IPS DF 6.9 (cell line): ENCODE measurements around the gene PTPRN2.

Experiments
- DNase-seq: peaks from one replicate; pipeline ENCODE4 v3.0.0-alpha.2; 2013; ENCODE audit warnings: low read depth, low spot score
- H3K27ac ChIP-seq: one replicate; pipeline ENCODE4 v1.5.1; 2013; ENCODE audit warnings: low read length, control low read depth
- H3K27me3 ChIP-seq: 2 replicates; pipeline ENCODE4 v1.6.1; 2013; ENCODE audit warnings: mild to moderate bottlenecking, low read length; ENCODE audit not compliant: control insufficient read depth, insufficient read depth
- H3K36me3 ChIP-seq: 2 replicates; pipeline ENCODE4 v1.6.1; 2013; ENCODE audit warnings: low read length; ENCODE audit not compliant: control insufficient read depth, insufficient read depth
- H3K4me1 ChIP-seq: 2 replicates; pipeline ENCODE4 v1.6.1; 2013; ENCODE audit warnings: low read length; ENCODE audit not compliant: control insufficient read depth, insufficient read depth
- H3K4me3 ChIP-seq: 2 replicates; pipeline ENCODE4 v1.5.1; 2013; ENCODE audit warnings: mild to moderate bottlenecking, low read length
- H3K9me3 ChIP-seq: 2 replicates; pipeline ENCODE4 v1.6.1; 2013; ENCODE audit warnings: low read length, inconsistent platforms; ENCODE audit not compliant: control insufficient read depth, insufficient read depth
- WGBS: extraction: QIAGEN DNeasy Blood & Tissue Kit; methylation state at CpG from one replicate; pipeline ENCODE4 v1.1.7; 2013; ENCODE audit warnings: mixed read lengths, missing lambda C conversion rate; ENCODE audit not compliant: insufficient read length, insufficient coverage; 5-methylcytosine and 5-hydroxymethylcytosine counted together

Gene PTPRN2

GRCh38 chr7:158588878-158589442 is 1.3 kb upstream of the PTPRN2 start:
- no peak overlapping the region for H3K27ac ChIP-seq
- no peak for DNase-seq
- H3K4me3 ChIP-seq, result no peak overlapping the region
- WGBS, result no CpG with 5 or more reads among the region's 16 CpGs
- no peaks in the 10 kb centered on the region; the same call in 1 of the 2 replicates for H3K27me3 ChIP-seq
- H3K4me1 ChIP-seq, result no peaks in the 10 kb centered on the region
- H3K9me3 ChIP-seq, result peaks cover 12% of the 10 kb centered on the region
- H3K36me3 ChIP-seq, result no peaks in the 10 kb centered on the region

GRCh38 chr7:158588085-158588877 is 658 bp upstream of the PTPRN2 start:
- no peaks in the 10 kb centered on the region for H3K36me3 ChIP-seq
- H3K27me3 ChIP-seq, result no peaks in the 10 kb centered on the region; the same call in 1 of the 2 replicates
- DNase-seq, result no peak
- no CpG with 5 or more reads among the region's 63 CpGs for WGBS
- H3K4me3 ChIP-seq, result no peak overlapping the region
- peaks cover 13% of the 10 kb centered on the region for H3K9me3 ChIP-seq
- H3K4me1 ChIP-seq, result no peaks in the 10 kb centered on the region
- H3K27ac ChIP-seq, result no peak overlapping the region

DNA sequence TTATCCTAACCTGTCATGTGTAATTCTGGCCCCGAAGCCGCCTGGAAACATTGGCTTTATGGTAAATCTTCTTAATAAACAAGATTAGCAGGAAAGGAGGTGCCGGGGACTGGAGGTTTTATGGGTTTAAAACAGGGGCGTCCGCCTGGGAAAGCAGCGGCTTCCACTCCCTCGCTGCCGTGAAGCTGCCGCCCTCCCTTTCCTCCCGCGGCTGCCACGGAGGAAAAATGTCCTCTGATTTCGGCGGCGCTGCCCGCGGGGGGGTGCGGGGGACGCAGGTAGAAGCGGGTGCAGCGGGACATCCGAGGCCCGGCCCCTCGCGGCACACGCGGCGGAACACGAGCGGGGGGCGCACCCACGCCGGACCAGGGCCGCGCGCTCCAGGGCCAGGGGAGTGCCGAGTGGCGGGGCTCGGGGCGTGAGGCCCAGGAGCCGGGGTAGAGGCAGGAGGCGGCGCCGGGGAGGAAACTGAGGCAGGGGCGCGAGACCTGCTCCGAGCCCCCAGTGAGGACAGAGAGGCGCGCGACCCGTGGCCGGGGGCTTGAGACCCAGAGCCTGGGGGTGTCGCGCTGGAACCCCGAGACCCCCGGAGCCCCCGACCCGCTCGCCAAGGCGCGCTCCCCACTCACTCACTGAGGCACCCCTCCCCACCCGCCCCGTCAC is 993 bp downstream of the PTPRN2 start:
- Histone ChIP-seq H3K27me3 (no peaks in the 10 kb centered on the region; the same call in 1 of the 2 replicates), H3K4me3 (no peak overlapping the region), H3K4me1 (no peaks in the 10 kb centered on the region), H3K27ac (no peak overlapping the region), H3K36me3 (no peaks in the 10 kb centered on the region; the same call in 1 of the 2 replicates), H3K9me3 (peaks cover 11% of the 10 kb centered on the region)
- DNase-seq, result no peak
- no CpG with 5 or more reads among the region's 63 CpGs for WGBS

GRCh38 chr7:158585721-158586498 is 1.7 kb downstream of the PTPRN2 start:
- no peaks in the 10 kb centered on the region for H3K4me1 ChIP-seq
- no peak for DNase-seq
- H3K9me3 ChIP-seq, result peaks cover 16% of the 10 kb centered on the region
- H3K27me3 ChIP-seq, result no peaks in the 10 kb centered on the region; the same call in 1 of the 2 replicates
- no peaks in the 10 kb centered on the region; the same call in 1 of the 2 replicates for H3K36me3 ChIP-seq
- WGBS, result no CpG with 5 or more reads among the region's 17 CpGs
- no peak overlapping the region for H3K27ac ChIP-seq
- no peak overlapping the region for H3K4me3 ChIP-seq

GRCh38 chr7:158584407-158584806 is 3.2 kb downstream of the PTPRN2 start:
- DNase-seq, result no peak
- peaks cover 20% of the 10 kb centered on the region for H3K9me3 ChIP-seq
- no peaks in the 10 kb centered on the region; the same call in 1 of the 2 replicates for H3K36me3 ChIP-seq
- H3K27me3 ChIP-seq, result no peaks in the 10 kb centered on the region; the same call in 1 of the 2 replicates
- H3K4me3 ChIP-seq, result no peak overlapping the region
- no CpG with 5 or more reads among the region's 8 CpGs for WGBS
- no peak overlapping the region for H3K27ac ChIP-seq
- no peaks in the 10 kb centered on the region for H3K4me1 ChIP-seq

GRCh38 chr7:158583810-158584209 is 3.8 kb downstream of the PTPRN2 start:
- peaks cover 20% of the 10 kb centered on the region for H3K9me3 ChIP-seq
- no peak overlapping the region for H3K27ac ChIP-seq
- H3K4me3 ChIP-seq, result no peak overlapping the region
- H3K4me1 ChIP-seq, result no peaks in the 10 kb centered on the region
- H3K36me3 ChIP-seq, result no peaks in the 10 kb centered on the region; the same call in 1 of the 2 replicates
- no peaks in the 10 kb centered on the region; the same call in 1 of the 2 replicates for H3K27me3 ChIP-seq
- DNase-seq, result no peak
- WGBS, result no CpG with 5 or more reads among the region's 6 CpGs

GRCh38 chr7:158583143-158583542 is 4.5 kb downstream of the PTPRN2 start:
- H3K27ac ChIP-seq, result no peak overlapping the region
- H3K4me3 ChIP-seq, result no peak overlapping the region
- H3K27me3 ChIP-seq, result no peaks in the 10 kb centered on the region; the same call in 1 of the 2 replicates
- H3K36me3 ChIP-seq, result no peaks in the 10 kb centered on the region; the same call in 1 of the 2 replicates
- no CpG with 5 or more reads among the region's 5 CpGs for WGBS
- no peak for DNase-seq
- H3K4me1 ChIP-seq, result no peaks in the 10 kb centered on the region
- peaks cover 18% of the 10 kb centered on the region for H3K9me3 ChIP-seq

DNA sequence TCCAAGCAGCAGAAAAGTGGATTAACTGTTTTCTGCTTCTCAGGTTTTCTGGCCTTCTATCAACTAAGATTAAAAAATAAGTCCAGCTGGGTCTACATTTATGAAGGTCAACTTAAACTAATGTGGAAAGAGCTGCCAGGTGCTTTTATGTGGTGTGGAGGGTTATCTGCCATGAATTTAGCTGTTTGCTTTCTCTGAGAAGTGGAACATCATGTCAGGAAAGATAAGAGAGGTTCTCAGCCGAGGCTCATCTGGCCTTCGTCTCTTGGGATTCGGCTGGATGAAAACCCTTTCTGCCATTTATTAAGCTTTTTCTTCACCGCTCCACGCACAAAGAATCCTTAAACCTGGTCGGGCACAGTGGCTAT is 5.5 kb downstream of the PTPRN2 start:
- Histone ChIP-seq H3K36me3 (no peaks in the 10 kb centered on the region; the same call in 1 of the 2 replicates), H3K4me3 (no peak overlapping the region), H3K4me1 (no peaks in the 10 kb centered on the region), H3K27me3 (no peaks in the 10 kb centered on the region; the same call in 1 of the 2 replicates), H3K9me3 (peaks cover 18% of the 10 kb centered on the region), H3K27ac (no peak overlapping the region)
- no CpG with 5 or more reads among the region's 6 CpGs for WGBS
- no peak for DNase-seq

DNA sequence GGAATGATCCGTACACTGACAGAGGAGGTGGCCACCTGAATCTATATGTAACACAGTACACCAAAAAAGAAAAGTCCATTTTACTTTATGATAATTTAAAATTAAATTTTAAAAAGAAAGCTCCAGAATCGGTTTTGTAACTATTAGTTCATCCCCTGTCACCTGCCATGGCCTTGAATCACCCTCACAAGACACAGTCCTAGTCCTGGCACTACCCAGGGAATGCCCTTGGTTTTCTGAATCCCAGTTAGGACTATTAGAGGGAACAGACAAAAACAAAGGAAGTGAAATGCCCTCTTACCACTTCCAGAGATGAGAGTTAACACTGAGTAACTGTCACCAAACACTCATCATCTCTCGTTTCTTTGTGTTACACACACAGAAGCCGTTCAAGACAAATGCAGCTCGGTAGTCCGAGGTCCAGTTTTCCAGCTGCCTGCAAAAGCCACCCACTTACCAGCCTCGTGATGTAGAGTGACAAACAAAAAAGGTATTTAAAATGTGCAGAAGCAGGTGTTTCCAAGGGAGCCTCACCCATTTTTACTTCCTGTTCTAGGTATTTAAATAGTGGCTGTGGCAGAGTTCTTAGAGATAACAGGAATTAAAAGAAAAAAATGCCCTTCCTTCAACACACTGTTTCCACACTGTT is 6.1 kb downstream of the PTPRN2 start:
- Histone ChIP-seq H3K9me3 (peaks cover 18% of the 10 kb centered on the region), H3K27me3 (no peaks in the 10 kb centered on the region; the same call in 1 of the 2 replicates), H3K4me3 (no peak overlapping the region), H3K36me3 (no peaks in the 10 kb centered on the region; the same call in 1 of the 2 replicates), H3K27ac (no peak overlapping the region), H3K4me1 (no peaks in the 10 kb centered on the region)
- WGBS, result no CpG with 5 or more reads among the region's 7 CpGs
- no peak for DNase-seq
